GM13977 (cell line): ENCODE results near the gene C8G.

Source experiments
- DNase-seq: peaks from one replicate; pipeline ENCODE4 v3.0.0; 2012; ENCODE audit warnings: low spot score
- in situ Hi-C: fragments of 300-500 bp; cut with MboI; formaldehyde crosslinking; loops from one replicate; pipeline ENCODE4 v1.12.0; 2022; ENCODE audit warnings: low sequenced_read_pairs, low pct_unique_long_range_greater_than_20kb, mixed read lengths, inconsistent platforms; ENCODE audit not compliant: unreplicated experiment
- TF ChIP-seq, protein P1 (sequence below): IDR thresholded peaks from 2 replicates; pipeline ENCODE4 v1.5.1; 2012; ENCODE audit warnings: mild to moderate bottlenecking, control low read depth; ENCODE audit not compliant: insufficient read depth; ENCODE audit errors: extremely low read depth, missing control alignments

Gene C8G

DNA sequence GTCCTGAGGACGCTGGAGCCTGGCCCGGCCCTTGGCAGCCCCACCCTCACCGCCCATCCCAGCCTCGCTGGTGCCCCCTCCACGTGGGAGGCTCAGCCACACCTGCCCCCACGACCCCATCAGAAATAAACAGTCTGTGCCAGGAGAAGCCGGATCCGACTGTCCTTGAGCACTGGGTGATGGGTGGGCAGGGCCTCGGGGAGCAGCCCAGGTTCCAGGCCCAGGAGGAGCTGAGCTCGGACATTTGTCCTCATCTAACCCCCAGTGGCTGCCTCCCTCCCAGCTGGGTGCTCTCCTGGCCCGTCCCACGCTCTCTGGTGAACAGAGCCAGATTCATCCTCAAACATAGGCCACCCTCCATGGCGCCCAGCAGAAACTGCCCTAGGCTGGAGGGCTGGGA lies 27.7 kb downstream of the C8G start:
- DNase-seq = no peak
- in situ Hi-C loops = no loop called here
- TF ChIP-seq, protein P1, sequence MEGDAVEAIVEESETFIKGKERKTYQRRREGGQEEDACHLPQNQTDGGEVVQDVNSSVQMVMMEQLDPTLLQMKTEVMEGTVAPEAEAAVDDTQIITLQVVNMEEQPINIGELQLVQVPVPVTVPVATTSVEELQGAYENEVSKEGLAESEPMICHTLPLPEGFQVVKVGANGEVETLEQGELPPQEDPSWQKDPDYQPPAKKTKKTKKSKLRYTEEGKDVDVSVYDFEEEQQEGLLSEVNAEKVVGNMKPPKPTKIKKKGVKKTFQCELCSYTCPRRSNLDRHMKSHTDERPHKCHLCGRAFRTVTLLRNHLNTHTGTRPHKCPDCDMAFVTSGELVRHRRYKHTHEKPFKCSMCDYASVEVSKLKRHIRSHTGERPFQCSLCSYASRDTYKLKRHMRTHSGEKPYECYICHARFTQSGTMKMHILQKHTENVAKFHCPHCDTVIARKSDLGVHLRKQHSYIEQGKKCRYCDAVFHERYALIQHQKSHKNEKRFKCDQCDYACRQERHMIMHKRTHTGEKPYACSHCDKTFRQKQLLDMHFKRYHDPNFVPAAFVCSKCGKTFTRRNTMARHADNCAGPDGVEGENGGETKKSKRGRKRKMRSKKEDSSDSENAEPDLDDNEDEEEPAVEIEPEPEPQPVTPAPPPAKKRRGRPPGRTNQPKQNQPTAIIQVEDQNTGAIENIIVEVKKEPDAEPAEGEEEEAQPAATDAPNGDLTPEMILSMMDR = no peak

DNA sequence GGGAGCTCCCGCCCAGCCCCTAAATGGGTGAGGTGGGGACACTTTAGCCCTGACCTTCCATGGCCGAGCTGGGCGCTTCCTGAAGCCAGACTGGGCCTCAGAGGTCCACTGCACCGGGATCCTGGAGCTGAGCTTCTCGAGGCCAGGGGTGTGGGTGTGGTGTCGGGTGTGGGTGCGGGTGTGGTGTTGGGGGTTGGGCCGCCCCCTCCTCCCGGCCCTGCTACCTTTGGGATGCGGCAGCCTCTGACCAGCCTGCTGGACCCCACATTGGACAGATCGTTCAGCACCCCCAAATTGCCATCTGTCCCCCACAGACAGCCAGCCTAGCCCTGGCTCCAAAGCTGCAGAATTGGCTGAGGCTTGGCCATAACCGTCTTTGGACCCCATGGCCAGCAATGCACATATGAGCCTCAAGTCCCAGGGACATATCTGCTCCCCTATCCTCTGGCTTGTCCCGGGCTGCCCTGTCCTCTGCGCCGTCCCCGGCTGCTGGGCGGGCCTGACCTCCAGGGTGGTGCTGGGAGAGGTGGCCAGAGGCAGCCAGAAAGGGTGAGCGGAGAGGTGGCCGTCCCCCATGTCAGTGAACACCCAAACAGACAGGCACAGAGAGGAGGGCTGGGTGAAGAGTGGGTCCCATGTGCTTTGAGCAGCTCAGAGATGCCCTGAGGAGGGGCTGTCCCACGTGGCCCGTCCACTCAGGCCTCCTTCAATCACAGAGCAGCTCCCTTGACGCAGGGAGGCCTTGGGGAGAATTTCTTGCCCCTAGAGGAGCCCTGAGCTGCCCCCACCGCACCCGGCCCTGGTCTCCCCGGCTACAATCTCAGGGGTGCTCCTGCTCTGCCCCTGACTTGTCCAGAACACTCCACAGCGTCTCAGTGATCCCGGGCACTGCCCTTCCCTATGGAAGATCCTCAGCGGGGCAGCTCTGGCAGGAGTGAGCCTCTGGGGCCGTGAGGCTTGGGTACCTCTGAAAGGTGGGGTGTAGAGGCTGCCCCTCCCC lies 28.9 kb downstream of the C8G start:
- TF ChIP-seq, protein P1 = no peak
- in situ Hi-C loops = no loop called here
- DNase-seq = no peak

DNA sequence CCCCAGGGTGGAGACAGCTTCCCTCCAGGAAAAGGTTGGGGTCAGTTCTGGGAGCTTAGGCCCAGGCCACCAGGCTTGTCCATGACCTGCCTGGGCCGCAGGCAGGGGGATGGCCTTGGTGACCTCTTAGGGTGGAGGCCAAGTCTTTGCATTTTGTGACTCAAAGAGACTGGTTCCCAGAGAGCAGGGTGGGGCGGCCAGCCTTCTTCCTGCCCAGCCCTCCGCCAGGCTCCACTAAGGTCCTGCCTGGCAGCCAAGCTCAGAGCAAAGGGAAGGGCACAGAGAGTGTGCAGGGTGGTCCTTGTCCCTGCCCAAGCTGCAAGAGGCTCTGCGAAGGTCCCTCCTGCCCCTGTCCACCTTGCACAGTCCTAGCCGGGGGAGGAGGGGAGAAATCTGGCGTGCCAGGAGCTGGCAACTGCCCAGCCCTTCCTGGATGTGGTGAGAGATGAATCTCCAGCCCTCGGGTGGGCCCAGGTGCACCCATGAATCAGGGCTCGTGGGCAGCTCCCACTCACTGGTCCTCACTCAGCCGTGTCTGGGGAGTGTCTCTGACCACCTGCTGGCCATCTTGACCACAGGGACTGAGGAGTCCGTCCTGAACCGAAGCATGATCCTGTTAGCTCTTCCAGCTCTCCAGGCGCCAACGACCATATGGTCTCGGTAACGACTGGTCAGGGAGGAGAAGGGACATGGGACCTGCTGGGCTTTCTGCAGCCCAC lies 29.9 kb downstream of the C8G start:
- TF ChIP-seq, protein P1 = no peak
- in situ Hi-C loops = no loop called here
- no peak for DNase-seq

DNA sequence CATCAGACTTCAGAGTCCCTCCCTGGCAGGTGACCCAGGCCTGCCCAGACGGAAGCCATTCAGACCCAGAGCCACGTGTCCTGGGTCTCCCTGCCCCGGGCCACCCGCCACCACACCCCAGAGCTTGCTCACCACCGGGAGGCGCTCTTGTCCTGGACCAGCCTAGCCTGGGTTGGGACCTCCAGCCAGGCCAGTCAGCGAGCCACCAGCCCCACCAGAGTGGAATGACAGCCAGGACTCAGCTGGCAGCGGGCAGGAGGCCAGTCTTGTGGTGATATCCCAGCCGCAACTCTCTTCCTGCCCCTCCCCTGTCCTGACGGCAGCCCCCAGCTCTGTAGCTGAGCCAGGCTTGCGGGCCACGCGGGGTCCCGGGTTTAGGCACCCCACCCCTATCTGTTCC lies 30.6 kb downstream of the C8G start:
- DNase-seq = no peak
- TF ChIP-seq, protein P1 = peak; percentile 38
- in situ Hi-C loops = no loop called here

DNA sequence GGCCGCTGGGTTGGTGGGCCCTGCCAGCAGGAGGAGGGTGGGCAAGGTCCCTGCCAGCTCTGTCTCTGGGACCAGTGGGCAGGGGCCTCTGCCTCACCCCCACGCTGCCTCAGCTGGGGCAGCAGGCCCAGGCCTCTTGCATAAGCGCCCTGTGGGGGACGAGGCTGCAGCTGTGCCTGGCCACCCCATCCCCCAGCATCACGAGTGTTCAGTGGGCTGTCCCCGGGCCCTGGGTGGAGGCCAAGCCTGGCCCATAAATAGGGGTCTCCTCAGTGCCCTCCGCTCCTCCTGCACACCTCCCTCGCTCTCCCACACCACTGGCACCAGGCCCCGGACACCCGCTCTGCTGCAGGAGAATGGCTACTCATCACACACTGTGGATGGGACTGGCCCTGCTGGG lies 32.2 kb downstream of the C8G start, which contains the start of gene PTGDS:
Gene PTGDS (plus strand): TSS at position 282 of the 400 bp plus-strand sequence. CDS start 75 bp downstream, at position 357.
- TF ChIP-seq, protein P1 = no peak
- in situ Hi-C loops = no loop called here

DNA sequence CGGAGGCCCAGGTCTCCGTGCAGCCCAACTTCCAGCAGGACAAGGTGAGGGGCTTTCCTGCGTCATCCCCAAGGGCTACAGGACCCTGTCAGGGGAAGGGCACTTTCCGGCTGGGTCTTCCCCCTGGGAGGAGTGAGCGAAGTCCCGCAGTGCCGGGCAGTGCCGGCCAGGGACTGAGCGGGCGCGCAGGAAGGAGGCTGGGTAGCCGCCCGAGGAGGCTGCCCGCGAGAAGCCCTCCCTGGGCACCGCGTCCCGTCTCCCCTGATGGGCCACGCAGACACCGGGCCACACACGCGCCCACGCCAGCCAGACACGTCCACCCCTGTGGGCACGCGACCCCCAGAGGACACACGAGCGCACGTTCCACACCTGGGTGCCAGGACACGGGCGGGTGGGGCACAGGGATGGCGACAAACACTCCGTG lies 32.6 kb downstream of the C8G start:
- TF ChIP-seq, protein P1 = no peak
- no peak for DNase-seq
- in situ Hi-C loops = no loop called here

More for the DNA sequence above, 32.2 kb downstream of the C8G start, which contains the start of gene PTGDS:
- no peak for DNase-seq
